Smooth muscle cell of the brain vasculature (primary cell): Measurements from ENCODE around the gene TTC33.

Source experiments
- DNase-seq: peaks from one replicate; pipeline ENCODE4 v3.0.0-alpha.2; 2012; ENCODE audit warnings: low read depth, low spot score

TTC33 gene

DNA sequence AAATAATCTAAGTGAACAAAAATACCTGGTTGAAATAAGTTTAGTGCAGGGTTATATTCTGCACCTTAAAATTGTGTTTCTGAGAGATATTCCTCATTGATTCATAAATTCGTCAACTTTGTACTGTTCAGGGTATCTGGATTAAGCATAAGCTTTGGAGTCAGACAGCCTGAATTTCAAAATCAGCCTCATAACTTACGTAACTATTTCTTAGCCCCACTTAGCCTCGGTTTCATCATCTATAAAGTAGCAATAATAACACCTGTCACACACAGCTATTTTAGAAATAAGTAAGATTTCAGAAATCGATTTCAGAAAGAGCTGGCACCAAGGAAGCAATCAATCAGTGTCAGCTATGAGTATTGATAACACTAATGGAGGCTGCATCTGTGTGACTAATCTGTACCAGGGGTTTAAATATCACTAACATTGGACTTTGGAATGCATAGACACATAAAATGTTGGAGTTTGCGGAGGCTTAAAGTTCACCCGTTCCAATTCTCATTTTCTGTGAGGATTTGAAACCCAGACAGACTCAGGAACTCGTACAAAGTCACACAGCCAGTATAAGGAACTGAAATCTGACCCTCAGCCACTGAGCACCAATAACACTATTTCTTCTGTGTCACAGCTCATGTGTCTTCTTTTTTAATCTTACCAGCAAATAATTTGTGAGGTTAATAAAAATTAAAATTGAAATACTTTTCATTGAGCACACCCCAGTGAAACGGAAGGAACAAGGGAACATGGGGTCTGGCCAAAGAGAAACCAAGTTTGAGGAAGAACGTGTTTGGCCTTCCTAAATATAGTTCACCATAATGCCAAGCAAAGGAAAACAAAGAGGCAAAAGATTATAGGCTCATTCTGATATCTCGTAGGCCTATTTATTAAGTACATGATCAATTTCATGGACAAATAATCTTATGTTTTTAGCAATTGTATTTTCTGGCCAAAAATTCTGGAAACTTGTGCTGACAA lies 270.5 kb downstream of the TTC33 start:
- DNase-seq = no peak

- DNase-seq = no peak
These were observed 271.3 kb downstream of the TTC33 start for GRCh38 chr5:40484495-40484894.

DNA sequence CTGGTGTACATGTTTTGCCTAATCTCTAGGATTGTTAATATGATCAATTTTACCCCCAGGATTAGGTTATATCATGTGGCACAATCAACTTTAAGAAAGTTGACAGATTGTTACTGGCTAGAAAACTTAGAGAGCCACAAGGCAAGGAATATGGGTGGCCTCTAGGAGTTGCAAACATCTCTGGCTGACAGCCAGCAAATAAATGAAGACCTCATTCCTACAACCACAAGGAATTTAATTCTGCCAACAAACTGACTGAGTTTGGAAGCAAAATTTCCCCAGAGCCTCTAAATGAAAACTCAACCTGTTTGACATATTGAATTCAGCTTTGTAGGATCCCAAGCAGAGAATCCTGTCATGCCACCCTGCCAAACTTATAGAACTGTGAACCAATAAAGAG lies 272.4 kb downstream of the TTC33 start:
- DNase-seq = no peak

GRCh38 chr5:40481241-40481640 lies 274.5 kb downstream of the TTC33 start:
- no peak for DNase-seq

GRCh38 chr5:40480392-40480791 lies 275.4 kb downstream of the TTC33 start:
- DNase-seq = no peak

GRCh38 chr5:40479939-40480338 lies 275.8 kb downstream of the TTC33 start:
- no peak for DNase-seq

DNA sequence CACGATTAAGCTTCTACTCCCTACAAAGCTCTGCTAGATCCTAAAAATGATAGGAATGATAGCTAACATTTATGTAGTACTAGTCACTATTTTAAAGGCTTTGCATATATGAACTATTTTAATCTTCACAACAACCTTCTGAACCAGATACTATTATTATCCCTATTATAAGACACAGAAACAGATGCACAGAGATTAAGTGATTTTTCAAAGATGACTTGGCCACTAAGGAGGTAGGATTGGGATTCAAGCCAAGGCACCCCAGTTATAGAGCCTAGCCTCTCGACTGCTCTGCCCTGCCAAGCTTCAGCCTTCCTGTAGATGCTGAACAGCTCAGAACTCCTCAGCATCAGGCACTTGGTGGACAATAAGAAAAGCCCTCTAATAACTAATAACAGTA lies 277.0 kb downstream of the TTC33 start:
- no peak for DNase-seq

DNA sequence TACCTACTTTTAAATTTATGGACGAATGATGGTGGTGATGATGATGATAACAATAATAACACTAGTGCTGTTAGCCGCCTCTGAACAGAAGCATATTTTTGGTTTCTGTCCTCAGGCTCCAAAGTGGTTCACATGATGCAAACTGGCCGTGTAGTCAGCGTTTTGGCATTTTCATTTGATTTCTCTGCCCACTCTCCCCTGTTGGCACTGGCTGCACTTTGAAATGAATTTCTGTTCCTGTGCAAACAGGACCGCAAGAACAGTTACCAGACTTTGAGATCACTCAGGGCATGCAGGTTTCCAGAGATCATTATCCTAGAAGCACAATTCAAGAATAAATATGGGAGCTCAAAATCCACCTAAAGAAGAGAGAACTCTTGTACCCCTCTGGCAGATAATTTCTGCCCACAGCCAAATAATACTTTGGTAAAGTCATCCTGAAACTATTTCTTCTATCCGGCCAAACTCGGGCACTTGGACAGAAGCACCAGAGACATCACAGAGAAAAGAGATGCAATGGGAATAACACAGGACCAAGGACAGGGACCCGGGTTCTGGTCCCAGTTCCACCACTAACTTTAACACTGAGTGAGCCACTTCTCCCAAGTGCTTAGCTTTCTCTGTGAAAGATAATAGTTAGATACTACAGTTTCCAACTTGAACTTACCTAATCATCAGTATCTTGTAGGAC lies 277.8 kb downstream of the TTC33 start:
- no peak for DNase-seq

DNA sequence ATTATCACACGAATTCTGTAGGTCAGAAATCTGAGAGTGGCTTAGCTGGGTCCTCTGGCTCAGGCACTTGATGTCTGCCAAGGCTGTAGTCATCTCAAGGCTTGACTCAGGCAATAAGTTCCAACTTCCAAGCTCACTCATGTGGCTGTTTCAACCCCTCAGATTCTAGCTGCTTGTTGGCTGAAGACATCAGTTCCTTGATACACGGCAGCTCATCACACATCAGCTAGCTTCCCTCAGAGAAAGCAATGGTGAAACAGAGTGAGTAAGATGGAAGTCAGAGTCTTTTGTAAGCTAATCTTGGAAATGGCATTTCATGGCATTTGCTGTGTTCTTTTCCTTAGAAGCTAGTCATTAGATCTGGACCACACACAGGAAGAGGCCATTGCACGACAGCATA lies 280.2 kb downstream of the TTC33 start:
- DNase-seq = no peak

DNA sequence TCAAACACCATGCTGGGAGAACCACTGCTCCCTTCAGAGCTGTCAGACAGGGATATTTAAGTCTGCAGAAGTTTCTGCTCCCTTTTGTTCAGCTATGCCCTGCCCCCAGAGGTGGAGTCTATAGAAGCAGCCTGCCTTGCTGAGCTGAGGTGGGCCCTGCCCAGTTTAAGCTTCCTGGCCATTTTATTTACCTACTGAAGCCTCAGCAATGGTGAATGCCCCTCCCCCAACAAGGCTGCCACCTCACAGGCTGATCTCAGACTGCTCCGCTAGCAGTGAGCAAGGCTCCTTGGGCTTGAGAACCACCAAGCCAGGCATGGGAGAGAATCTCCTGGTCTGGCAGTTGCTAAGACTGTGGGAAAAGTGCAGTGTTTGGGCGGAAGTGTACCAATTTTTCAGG lies 281.5 kb downstream of the TTC33 start:
- no peak for DNase-seq

- no peak for DNase-seq
These were observed 290.3 kb downstream of the TTC33 start for GRCh38 chr5:40465416-40465815.

DNA sequence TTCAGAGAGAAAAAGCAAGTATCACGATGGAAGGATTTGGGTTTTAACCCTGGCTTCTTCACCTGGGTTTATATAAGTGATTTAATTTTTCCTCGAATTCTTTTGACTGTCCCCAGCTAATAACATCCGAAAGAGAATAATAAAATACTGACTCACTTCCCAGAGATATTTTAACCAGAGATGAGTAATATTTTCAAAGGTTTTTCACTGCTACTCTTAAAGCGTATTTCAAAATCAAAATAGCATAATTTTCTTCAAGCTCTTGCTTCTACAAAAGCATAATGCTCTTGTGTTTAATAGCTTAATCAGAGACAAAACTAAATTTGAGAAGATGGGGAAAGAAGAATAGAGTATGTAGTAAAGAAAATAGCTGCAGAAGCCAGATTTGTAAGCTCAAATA lies 291.2 kb downstream of the TTC33 start:
- no peak for DNase-seq
